Activated naive CD4-positive, alpha-beta T cell (primary cell): ENCODE measurements around the gene FBXL22.

ENCODE experiments used
- DNase-seq, 4 experiments: peaks; one replicate each; lab custom pipeline; 2025; lab: John Stamatoyannopoulos, UW

Gene FBXL22

DNA sequence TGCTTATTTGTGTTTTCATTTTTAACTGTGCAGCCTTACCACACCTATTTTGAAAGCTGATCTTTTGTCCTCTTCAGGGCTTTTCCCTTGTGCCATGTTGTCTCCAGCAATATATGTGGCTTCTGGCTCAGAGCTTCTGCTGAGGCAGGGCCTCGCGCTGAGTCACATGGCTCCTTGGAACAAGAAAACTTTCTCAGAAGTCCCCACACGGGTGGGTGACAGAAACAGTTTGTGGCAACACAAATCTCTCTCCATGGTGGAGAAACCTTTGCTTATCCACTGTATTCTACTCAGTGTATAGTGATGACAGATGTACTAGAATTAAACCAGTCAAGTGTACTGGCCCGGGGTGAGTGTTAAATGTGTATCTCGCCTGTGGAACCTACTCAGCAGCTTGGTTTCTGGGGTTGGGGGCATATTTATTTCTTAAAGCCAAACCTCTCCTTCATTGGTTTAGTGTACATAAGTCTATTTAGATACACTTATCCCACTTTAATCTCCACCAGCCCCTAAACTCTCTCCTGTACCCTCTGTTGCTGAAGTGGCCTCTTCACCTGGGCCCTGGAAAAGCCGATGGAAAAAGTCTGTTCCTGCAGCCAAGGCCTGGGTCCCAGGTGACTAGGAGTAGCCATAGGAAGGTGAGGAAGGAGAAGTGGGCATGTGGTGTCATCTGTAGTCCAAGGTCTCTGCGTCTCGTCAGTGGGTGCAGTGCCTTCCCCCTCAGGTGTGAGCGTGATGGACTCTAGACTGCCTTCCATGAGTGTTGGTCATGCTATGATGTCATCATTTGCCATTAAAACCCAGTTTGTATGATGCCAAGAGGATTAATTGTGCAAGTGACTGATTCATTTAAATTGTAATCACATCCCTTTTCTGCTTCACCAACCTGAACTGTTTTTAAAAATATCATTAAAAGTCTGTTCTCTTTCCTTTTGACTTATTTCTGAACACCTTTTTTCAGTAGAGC is 3.2 kb upstream of the FBXL22 start:
- no peak for DNase-seq

DNA sequence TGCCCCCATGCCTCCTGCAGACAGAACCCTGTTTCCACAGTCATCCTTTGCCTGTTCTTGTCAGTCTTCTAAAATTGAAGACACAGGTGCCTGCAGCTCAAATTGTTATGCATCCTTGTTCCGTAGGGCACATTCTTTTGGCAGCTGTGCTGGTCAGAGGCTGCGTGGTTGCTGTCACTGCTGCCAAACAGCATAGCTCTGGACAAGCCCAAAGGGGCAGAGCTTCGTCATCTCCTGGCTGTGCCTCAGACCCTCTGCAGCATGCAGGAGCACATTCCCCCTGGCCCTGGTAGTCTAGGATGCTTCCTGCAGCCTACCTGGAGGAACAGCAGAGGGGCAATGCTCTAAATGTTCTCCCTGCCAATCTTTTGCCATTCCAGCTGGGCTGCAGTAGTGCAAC is 2.1 kb upstream of the FBXL22 start:
- no peak for DNase-seq

DNA sequence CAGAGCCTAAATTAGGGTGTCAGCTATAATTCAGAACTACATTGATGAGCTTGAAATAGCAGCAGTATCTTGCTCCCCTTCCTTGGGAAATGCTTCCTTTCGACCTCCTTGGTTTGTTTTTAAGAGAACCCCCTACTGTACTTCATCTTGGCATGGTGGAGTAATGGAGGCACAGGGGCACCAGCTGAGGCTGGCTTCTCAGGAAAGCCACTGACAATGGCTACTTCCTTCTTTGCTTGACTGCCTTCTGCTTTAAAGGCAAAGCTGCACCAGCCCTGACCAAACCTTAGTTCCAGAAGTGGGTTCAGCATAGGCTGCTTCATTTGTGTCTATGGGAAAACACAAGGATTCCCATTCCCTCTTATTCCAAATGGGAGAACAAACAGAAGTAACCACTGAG is 1.5 kb upstream of the FBXL22 start:
- no peak for DNase-seq

DNA sequence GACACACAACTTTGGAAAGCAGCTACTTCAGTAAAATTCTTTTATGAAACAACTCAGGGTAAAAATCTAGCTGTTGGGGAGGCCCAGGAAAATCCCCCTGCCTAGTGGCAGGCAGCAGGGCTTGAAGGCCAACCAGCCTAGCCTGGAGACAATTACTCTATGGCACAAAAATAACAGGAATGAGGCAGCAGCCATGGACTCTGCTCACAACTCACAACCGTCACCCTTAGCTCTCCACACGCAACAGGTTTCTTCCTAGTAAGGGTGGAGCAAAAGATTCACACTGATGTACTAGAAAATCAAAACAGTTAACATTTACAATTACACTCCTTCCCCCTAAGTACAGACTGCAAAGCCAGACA is 530 bp upstream of the FBXL22 start:
- DNase-seq, result no peak

DNA sequence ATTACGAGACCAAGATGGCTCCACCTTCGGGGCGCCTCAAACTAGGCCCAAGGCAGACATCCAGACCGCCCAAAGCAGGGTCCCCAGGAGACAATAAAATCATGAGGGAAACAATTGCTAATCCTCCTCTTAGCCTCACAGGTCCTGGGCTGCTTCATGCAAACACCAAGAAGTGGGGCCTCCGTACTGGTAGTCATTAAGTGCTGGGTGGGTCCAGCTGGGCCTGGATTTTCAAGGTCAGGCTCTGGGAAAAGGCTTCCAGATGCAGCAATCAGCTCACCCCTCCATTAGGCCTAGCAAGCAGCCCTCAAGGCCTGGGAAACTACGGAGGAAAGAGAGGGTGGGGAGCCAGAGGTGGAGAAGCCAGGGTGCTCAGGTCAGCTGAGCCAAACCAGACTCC is 634 bp downstream of the FBXL22 start:
- DNase-seq, result no peak

DNA sequence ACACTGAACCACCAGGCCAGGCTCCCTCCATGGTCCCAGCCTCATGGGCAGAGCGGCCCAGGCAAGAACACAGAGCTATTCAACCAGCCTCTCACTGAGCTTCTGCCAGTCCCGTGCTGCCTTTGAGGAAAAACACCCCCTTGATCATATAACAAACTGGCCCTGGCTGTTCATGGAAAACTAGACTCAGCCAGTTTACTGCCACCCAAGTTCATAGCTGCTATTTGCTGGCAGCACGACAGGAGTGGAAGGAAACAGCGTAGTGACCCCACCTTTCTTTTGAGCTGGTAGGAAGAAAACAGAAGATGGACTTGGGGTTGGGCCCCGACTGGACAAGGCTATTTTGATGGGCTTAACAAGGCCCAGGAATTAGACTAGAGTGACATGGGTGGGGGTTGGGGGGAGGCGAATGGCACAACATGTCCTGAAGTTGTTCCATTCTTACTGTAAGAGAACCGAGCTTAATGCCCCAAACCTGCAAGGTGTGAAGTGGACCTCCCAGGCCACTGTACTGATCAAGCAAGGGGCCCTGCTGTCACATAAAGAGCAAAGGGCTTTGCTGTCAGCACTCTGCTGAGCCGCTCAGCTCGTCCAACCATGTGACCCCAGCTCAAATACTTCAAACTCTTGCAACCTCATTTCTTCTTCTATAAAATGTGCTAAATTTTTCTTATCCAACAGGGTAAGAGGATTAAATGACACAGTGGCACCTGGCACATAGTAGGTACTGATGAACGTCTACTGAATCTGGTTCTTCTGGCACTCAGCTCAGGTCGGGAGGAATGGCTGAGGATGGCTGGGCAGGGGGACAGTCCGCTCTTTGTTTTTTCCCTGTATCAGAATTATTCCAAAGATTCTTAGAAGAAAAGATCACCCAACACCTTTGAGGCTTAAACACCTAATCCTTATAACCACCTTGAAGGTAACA is 1.6 kb downstream of the FBXL22 start:
- DNase-seq, result no peak

DNA sequence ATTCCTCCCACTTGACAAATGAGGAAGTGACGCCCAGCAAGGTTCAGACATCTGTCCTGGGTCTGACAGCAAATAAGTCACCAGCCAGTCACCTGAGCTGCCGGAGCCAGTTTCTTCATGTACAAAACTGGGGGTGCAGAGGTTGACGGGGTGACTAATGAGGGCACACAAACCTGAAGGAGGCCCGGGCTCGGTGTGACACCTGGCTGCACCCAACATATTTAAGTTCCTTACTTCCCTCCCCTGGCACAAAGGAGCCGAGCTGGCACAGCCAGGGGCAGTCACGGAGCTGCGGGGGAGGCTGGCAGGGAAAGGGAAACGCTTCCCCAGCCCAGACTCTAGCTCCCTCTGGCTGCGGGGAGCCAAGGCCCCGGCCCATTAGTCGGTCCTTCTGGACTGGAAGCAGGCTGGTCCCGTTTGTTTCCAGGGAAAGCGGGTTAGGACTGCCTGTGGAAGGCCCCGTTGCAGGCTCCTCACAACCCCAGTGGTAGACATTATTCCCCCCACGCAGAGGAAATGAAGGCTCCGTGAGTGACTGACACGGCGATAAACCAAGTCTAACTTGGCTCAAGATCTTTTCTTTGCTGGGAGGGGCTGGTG is 2.3 kb downstream of the FBXL22 start:
- DNase-seq, result peak in 1 of 4 experiments; percentile 24

DNA sequence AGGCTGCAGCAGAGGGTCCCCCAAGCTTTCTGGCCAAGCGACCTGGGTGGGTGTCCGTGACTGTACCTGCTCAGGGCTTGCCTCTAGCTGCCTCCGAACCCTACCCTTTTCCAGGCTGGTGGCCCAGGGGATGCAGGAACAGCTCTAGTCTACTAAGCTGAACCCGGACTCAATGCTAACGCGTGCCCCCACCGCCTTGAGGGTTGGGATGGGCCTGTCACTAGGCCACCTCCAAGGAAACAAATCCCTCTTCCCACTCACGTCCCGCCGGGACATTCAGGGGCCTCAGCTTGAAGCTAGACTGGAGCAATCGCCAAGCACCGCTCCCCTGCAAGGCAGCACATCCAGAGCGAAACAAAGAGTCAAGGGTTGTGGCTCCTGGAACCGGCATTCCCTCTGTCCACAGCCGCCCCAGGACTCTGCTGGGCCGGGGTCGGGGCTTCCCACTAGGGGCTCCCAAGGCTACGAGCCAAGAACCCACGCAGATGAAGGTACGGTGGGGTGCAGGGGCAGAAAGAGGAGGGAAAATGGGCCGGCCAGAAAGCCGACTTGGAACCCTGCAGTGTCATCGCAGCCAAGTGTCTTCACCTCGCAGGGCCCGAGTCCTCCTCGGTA is 2.9 kb downstream of the FBXL22 start:
- DNase-seq, result no peak

DNA sequence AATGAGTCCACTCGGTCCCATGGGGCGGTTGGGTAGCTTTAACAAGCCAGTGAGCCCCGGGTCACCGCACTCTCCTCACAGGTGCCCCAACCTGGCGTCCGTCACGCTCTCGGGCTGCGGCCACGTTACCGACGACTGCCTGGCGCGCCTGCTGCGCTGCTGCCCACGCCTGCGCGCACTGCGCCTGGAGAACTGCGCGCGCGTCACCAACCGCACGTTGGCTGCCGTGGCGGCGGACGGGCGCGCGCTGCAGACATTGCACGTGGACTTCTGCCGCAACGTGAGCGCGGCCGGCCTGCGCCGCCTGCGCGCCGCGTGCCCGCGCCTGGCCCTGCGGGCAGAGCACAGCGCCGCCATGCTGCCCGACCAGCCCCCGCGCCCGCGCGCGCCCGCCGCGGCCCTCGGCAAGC is 3.4 kb downstream of the FBXL22 start:
- DNase-seq, result peak; percentile 70 to 90 (median 77)

DNA sequence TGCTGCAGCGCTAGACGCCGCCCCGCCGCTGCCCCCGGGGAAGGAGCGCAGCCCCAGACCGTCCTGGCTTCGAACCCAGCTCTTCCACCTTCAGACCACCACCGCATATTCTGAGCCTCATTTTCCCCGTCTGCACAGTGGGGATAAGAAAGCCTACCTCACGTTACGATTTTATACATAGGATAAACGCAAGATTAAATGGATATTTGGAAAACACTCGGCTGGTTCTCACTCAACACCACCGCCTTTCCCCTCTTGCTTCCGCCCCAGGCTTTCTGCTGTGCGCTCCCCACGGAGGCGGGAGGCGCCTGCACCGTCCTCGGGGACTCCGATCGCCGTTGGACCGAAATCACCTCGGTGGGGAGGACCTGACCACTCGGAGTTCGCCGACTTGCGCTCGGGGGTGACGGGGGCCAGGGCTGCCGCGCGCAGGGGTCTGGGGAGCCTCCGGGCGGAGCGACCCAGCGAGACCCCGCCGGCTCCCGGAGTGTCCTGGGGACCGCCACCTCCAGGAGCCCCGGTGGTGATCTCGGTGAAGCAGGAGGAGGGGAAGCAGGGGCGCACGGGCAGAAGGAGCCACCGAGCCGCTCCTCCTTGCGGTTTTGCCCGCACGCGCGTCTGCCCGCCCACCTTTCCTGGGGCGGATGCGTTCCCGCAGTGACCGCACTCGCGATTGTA is 4.0 kb downstream of the FBXL22 start:
- peak in 2 of 4 experiments; percentile 29 to 51 for DNase-seq

DNA sequence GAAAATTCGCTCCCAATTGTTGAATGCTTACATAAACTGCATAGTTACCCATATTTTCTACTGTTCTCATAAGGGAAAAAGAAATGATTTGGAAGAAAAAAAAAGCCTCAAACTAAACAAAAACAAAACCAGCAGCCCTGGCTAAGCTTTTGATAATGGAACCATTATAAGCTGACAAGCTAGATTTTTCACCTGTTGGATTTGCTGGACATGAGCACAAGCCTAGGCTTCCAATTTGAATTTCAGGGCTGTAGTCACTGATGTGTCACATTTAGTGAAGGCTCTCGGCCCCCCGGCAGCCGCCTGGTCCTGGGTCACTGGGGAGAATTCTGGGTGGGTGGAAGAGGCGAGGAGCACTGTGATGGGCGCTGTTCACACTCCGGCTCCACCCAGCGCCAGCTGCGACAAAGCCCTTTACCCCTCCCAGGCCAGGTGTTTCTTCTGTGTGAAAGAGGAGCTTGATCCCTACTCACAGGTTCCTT is 4.6 kb downstream of the FBXL22 start:
- no peak for DNase-seq

DNA sequence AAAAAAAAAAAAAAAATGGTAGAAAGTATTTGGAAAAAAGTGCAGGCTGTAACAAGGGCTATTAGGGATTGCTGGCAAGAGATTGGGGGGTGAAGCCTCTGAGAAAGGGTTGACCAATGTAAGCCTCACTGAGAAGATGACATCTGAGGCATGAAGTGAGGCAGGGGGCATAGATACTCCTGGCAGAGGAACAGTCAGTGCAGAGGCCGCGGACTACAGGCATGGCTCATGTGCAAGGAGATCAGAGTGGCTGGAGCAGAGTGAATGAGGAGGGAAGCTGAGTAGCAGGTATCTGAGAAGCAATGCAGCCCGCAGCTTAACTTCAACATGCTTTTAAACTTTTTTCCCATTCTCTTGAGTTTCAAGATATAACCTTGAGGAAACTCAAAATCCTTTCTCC is 5.4 kb downstream of the FBXL22 start:
- DNase-seq, result no peak

DNA sequence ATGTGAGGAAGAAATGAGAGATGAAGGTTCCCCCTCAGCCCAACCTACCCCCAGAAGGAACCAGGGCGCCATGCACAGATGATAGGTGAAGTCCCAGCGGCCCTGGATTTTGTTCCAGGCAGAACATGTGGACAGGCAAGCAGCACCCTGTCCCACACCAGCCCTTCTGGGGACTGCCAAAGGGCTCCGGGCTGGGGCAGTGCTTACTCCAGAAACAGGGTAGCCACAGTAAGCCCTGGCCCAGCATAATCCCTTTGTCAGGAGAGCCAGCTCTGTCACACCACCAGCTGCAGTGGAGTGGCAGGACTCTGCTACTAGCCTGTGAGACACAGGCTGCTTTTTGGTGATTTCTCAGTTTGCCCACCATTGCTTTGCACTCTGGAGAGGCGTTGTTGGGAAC is 6.3 kb downstream of the FBXL22 start:
- DNase-seq, result no peak

DNA sequence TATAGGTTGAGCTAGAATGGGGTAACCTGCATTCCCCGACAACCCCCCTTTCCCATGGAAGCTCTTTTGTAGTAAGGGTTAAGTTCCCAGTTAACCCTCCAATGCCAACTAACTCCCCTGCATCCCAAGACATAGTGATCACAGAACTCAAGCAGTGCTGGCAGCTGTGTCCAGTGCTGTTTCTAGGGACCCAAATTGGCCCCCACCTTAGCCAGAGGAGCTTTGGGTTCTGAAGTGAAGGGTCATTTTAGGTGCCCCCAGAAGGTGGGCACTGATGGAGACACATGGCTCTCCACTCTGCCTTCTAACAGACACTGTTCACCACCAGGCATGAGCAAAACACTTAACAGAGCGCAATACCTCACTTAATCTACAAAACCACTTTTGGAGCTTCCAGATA is 7.1 kb downstream of the FBXL22 start:
- no peak for DNase-seq

DNA sequence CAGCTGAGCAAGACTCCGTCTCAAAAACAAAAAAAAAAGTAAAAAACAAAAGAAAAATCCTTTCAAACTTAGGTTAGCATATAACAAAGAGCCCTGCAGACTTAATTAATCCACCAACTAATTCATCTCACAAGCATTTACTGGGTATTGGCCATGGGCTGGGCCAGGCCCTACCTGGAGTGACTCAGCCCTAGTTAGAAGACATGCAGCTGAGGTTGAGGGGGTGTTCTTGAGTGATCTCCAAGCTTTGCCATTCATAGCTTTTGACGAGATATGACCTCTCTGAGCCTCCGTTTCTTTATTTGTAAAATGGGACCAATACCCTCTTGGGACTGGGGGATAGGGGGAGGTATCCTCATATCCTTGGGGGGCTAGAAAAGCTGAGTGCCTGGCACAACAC is 7.8 kb downstream of the FBXL22 start:
- no peak for DNase-seq

DNA sequence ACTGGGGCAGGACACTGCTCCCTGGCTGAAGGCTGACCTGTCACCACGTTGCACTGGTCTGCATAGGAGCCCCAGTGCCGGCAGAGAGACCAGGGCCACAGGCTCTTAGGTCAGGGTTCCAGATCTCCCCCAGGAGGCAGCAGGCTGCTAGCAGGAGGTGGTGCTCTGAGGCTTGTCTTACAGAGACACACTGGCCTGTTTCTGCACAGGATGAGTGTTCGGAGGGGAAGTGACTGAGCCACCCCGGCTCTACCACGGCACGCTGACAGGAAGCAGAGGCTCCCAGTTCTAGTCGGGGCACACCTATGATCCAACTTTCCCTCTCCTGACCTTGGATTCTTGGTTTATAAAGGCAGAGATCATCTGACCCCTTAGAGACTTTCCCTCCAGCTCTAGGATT is 8.6 kb downstream of the FBXL22 start:
- DNase-seq, result peak in 2 of 4 experiments; percentile 37 to 46

DNA sequence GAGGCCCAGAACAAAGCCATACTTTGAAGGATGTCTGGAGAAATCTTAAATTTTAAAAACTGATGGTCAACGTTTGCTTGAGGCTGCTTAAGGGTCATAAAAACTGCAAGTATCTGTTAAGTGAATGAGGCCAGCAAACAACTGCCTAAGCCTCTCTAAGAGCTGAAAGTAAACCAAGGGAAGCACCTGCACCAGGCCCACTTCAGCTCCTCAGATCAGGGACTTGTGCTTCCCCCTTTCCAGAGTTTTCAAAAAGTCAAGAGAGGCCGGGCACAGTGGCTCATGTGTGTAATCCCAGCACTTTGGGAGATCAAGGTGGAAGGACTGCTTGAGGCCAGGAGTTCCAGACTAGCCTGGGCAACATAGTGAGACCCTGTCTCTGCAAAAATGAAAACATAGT is 9.1 kb downstream of the FBXL22 start:
- no peak for DNase-seq

DNA sequence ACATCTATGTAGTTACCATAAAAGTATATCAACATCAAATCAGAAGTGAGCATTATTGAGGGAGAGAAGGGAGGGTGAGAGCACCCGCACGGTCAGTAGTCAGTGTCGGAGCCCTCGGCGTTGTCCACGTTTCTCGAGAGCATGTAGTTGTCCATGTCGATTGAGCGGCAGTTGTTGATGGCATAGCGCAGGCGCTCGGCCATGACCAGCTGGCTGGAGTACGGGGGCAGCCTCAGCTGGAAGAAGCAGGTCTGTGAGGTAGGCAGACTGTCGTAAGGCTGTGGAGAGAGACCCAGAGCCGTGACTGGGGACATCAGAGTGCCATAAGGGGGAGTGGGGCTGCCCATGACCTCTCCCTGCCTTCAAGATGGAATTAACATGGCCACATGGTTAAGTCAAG is 11.8 kb downstream of the FBXL22 start:
- DNase-seq, result no peak

DNA sequence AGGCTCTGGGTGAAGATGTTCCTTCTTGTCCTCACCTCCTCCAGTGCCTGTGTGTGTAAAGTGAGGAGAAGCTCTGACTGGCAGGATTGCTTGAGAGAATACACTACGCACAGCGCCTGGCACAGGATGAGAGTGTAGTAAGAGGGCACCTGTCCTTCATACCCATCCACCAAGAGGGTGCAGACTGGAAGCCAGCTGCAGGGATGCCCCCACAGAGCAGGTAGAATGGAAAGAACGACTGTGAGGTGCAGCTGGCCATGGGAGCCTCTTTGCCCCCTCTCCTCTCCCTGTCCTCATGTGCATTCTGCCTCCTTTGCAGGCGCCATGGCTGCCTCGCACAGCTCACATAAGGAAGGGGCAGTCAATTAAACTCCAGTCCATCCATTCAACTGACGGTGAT is 12.3 kb downstream of the FBXL22 start:
- DNase-seq, result no peak

DNA sequence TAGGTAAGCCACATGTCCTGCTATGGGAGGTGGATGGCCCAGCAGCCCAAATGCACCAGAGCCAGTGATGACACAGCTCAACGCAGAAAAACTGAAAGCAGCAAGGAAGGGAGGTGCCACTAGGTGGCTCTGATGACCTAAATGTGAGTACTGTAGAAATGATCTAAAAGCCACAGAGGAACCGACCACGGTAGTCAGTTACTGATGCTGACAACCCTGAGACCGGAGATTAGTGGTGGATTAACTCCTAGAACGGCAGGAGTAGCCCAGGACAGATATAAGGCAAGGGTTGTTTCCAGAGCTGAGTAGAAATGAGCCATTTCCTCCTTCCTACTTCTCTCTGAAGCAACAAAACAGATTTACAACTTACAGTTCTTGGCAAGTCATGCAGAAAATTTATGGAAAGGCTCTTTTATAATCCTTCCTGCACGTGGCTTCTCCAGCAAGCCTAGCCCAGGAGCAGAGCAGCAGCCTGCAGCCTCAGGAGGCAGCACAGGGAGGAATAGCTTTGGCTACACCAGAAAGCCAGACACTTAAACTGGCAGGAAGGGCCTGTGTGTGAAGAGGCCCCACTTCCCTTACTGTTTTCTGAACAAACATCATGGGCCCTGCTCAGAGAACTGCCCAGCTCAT is 13.1 kb downstream of the FBXL22 start:
- DNase-seq, result peak in 3 of 4 experiments; percentile 23 to 57 (median 31)

DNA sequence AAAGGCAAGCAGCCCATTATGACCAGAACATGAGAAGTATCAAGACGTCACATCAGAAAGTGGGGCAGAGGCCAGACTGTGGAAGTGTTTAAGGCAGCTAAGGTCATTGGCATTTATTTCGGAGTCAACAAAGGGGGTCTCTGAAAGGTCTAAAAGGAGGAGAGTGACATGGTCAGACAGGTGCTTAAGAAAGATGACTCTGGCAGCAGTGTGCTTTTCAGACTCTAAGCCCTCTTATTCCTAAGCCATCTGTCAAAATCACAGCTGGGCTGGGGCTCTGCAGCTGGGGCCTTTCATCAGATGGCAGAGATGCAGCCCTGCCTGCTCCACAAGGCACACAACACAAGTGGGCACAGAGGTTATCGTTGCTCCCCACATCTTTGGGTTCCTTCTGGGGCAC is 14.0 kb downstream of the FBXL22 start:
- DNase-seq, result no peak
